GM12878 (cell line): ENCODE results near the gene STK11. TPM values are rescaled to one million over a fixed set of nuclear protein-coding genes. Genes with fewer than 3 reads are reported as not detected.

Experiments
- ATAC-seq: fragments of 200-7000 bp; cut with Tn5 transposase; 3 replicates; pipeline ENCODE4 v1.9.1; 2020; ENCODE audit warnings: mild to moderate bottlenecking, moderate library complexity
- BruUV-seq: library from RNA; stranded (reverse); fragments of 400-500 nt; replicated peaks from 2 replicates; lab custom pipeline; 2021; lab: Mats Ljungman, UMichigan
- CTCF ChIA-PET: fragments of 300-600 bp; sonication (Branson Sonifier 250); formaldehyde crosslinking; extraction: SDS; loops from one replicate; lab custom pipeline; 2021; ENCODE audit warnings: inconsistent platforms; lab: Yijun Ruan, JAX
- POLR2A ChIA-PET: fragments of 350-600 bp; formaldehyde crosslinking; extraction: SDS; loops from one replicate; lab custom pipeline; 2021; ENCODE audit warnings: inconsistent platforms; lab: Charles Lee
- RAD21 ChIA-PET: fragments of 300-600 bp; sonication (Branson Sonifier 250); formaldehyde crosslinking; loops from one replicate; lab custom pipeline; 2023; ENCODE audit warnings: antibody characterized with exemption; ENCODE audit not compliant: unreplicated experiment; lab: Charles Lee
- SMC1A ChIA-PET: fragments of 300-600 bp; sonication (Branson Sonifier 250); formaldehyde crosslinking; loops from one replicate; lab custom pipeline; 2023; ENCODE audit not compliant: unreplicated experiment, uncharacterized antibody; lab: Charles Lee
- DNase-seq: peaks from one replicate; pipeline ENCODE4 v3.0.0-alpha.2; 2011; ENCODE audit warnings: low read depth, low spot score
- FAIRE-seq: peaks from 3 replicates; lab custom pipeline; 2011; peaks lifted over from hg19 to GRCh38; lab: Jason Lieb, UNC
- H2AFZ ChIP-seq: 2 replicates; pipeline ENCODE4 v1.6.0; 2011; ENCODE audit warnings: low read depth, low read length, control low read depth; ENCODE audit not compliant: control insufficient read depth
- H3K27ac ChIP-seq: 2 replicates; pipeline ENCODE4 v1.5.1; 2011; ENCODE audit warnings: control low read depth; ENCODE audit not compliant: control insufficient read depth, insufficient read depth
- H3K27me3 ChIP-seq, 2 experiments: replicated peaks in 1 of 2; 2 replicates each; pipeline versions ENCODE4 v1.6.0 to v1.6.1; 2011; ENCODE audit warnings: low read length in 1 of 2; ENCODE audit not compliant: control insufficient read depth in 2 of 2, insufficient read depth in 2 of 2
- H3K36me3 ChIP-seq, 2 experiments: 2 replicates each; pipeline ENCODE4 v1.5.1; 2011; ENCODE audit warnings: low read length in 1 of 2; ENCODE audit not compliant: control insufficient read depth in 2 of 2, insufficient read depth in 2 of 2
- H3K4me1 ChIP-seq: 2 replicates; pipeline ENCODE4 v1.6.1; 2011; ENCODE audit warnings: mild to moderate bottlenecking, low read length, moderate library complexity, mixed read lengths; ENCODE audit not compliant: control insufficient read depth, insufficient read depth
- H3K4me2 ChIP-seq: 2 replicates; pipeline ENCODE4 v1.6.0; 2011; ENCODE audit warnings: control low read depth; ENCODE audit not compliant: control insufficient read depth, insufficient read depth
- H3K4me3 ChIP-seq: fragments of 200-600 bp; sonication (generic); 2 replicates; pipeline ENCODE4 v1.5.1; 2016
- H3K79me2 ChIP-seq: 2 replicates; pipeline ENCODE4 v1.6.0; 2011; ENCODE audit warnings: low read length; ENCODE audit not compliant: control insufficient read depth, insufficient read depth
- H3K9ac ChIP-seq: 2 replicates; pipeline ENCODE4 v1.8.0; 2011; ENCODE audit warnings: low read length, control low read depth, mixed read lengths; ENCODE audit not compliant: control insufficient read depth, insufficient read depth
- H3K9me3 ChIP-seq: replicated peaks from 3 replicates; pipeline ENCODE4 v1.5.1; 2011; ENCODE audit warnings: mild to moderate bottlenecking, low read length; ENCODE audit not compliant: control insufficient read depth, insufficient read depth
- H4K20me1 ChIP-seq: 2 replicates; pipeline ENCODE4 v1.6.0; 2011; ENCODE audit not compliant: control insufficient read depth, insufficient read depth
- CHD2 ChIP-seq: IDR thresholded peaks from 2 replicates; pipeline ENCODE4 v1.6.1; 2011; ENCODE audit warnings: low read depth, low read length, improper control_type of control experiment, borderline replicate concordance
- NR2F1 ChIP-seq: fragments of 450-650 bp; conservative IDR thresholded peaks from 2 replicates; pipeline ENCODE4 v1.6.1; 2017; ENCODE audit warnings: mild to moderate bottlenecking
- POLR2AphosphoS5 ChIP-seq: IDR thresholded peaks from 2 replicates; pipeline ENCODE4 v1.6.1; 2011; ENCODE audit warnings: mild to moderate bottlenecking, low read length, inconsistent platforms
- WGBS: methylation state at CpG from one replicate; pipeline ENCODE4 v1.1.6; 2016; ENCODE audit warnings: low lambda C conversion rate; ENCODE audit not compliant: insufficient replicate concordance, insufficient coverage; ENCODE audit errors: missing lambda C conversion rate; 5-methylcytosine and 5-hydroxymethylcytosine counted together
- in situ Hi-C: fragments of 300-500 bp; cut with MboI; formaldehyde crosslinking; loops from 9 replicates; pipeline ENCODE4 v1.14.3; 2018; ENCODE audit warnings: mixed read lengths
- intact Hi-C: fragments of 100-400 bp; cut with micrococcal nuclease; formaldehyde crosslinking; loops from one replicate; pipeline ENCODE4 v1.14.2; 2022; ENCODE audit not compliant: unreplicated experiment
- polyA plus RNA-seq, 11 experiments: library from polyadenylated mRNA; depleted of rRNA in 4 of 11; unstranded in 6 of 11; stranded (reverse) in 5 of 11; fragments of >200 nt; fragmentation: Nextera tagmentation in 4 of 11; fragmentation: Illumina TruSeq in 1 of 11; extraction: Ambion mirVana in 4 of 11; extraction: Trizol in 1 of 11; gene quantifications; 1 replicate in 1 of 11; 2 replicates in 10 of 11; pipeline versions ENCODE4 v1.2.1 to v1.2.3, GENCODE V29; 2011 to 2016; ENCODE audit warnings: inconsistent platforms in 2 of 11, missing spikeins in 2 of 11, low read depth in 1 of 11
- total RNA-seq, 4 experiments: library from RNA; depleted of rRNA in 3 of 4; stranded (reverse); fragments of >200 nt in 3 of 4; fragmentation: Illumina TruSeq in 1 of 4; extraction: Trizol in 1 of 4; gene quantifications; 2 replicates each; pipeline versions ENCODE4 v1.2.1 to v1.2.3, GENCODE V29; 2013 to 2021

STK11 gene
- total and polyA plus RNA-seq, 10 of the 15 experiments (the other 5 are each of a cell fraction or from before 2014, with no cell fraction given) = 0.33 to 71.0 (median 23.8) TPM

DNA sequence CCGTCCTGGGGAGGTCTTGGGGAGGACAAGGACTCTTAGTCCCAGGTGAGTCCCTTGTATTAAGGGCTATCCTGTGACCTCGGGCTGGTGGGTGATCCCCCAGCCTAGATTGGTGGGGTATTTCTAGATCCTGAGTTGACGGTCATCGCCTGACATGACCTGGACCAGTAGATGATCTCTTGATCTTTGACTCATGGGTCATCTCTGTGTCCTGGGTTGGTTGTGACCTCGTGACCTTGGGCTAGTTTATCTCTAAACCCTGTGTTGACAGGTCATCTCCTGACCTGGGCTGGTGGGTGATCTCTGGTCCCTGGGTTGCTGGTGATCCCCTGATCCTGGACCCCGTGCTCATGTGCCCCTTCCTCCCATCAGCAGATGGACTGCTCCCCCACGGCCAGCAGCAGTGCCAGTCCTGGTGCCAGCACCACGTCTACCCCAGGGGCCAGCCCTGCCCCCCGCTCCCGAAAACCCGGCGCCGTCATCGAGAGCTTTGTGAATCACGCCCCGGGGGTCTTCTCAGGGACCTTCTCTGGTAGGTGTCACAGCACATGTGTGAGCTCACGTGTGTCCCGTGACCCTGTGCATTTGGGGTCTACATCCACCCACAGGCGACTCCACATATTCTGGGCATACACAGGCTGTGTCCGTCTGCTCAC is 49.1 kb downstream of the STK11 start:
- 94% methylated on average over 18 of the region's 20 CpGs for WGBS
- peaks cover 18% of the 10 kb centered on the region for H3K4me1 ChIP-seq
- H4K20me1 ChIP-seq = no peaks in the 10 kb centered on the region
- no TSS peak for BruUV-seq
- in situ Hi-C loops = no loop called here
- peaks cover 65% of the 10 kb centered on the region for H3K79me2 ChIP-seq
- no peak overlapping the region for H3K4me3 ChIP-seq
- SMC1A ChIA-PET = interaction anchor here (0.9 kb wide), 1 partner anchor 12 kb away, joined by 3 read pairs; no protein-coding TSS in a partner anchor
- RAD21 ChIA-PET = interaction anchor here (0.5 kb wide), 1 partner anchor 60 kb away, joined by 5 read pairs; no protein-coding TSS in a partner anchor
- H3K27ac ChIP-seq = no peak overlapping the region
- H3K9me3 ChIP-seq = no peaks in the 10 kb centered on the region
- no peak overlapping the region for H3K4me2 ChIP-seq
- no peak overlapping the region for H2AFZ ChIP-seq
- ATAC-seq (no peak), FAIRE-seq (no peak), DNase-seq (no peak)
- no peaks in the 10 kb centered on the region for H3K27me3 ChIP-seq
- intact Hi-C loops = no loop called here
- POLR2A ChIA-PET = interaction anchor here (2.1 to 2.3 kb wide), 3 partner anchors 10 to 15 kb away, joined by 9 to 14 read pairs (median 13); partner anchors contain the start of gene CIRBP
- H3K9ac ChIP-seq = no peak overlapping the region
- CTCF ChIA-PET = interaction anchor here (2.3 kb wide), 2 partner anchors 11 kb away, joined by 17 to 26 read pairs; no protein-coding TSS in a partner anchor
- peak; percentile 19; the same call in 1 of the 2 replicates for TF ChIP-seq NR2F1
- TF ChIP-seq CHD2 = no peak
- TF ChIP-seq POLR2AphosphoS5 = peak; percentile 48; the same call in 1 of the 2 replicates
- peaks cover 14 to 29% of the 10 kb centered on the region in 2 experiments; a peak in 3 of 4 replicates for H3K36me3 ChIP-seq
